H1 (cell line): ENCODE data around the gene DOP1A. TPM values are rescaled to one million over a fixed set of nuclear protein-coding genes. Genes with fewer than 3 reads are reported as not detected.

Experiments used
- CTCF ChIA-PET: fragments of 300-600 bp; sonication (Branson Sonifier 250); formaldehyde crosslinking; loops from one replicate; lab custom pipeline; 2021; ENCODE audit not compliant: partially characterized antibody; lab: Charles Lee
- POLR2A ChIA-PET: fragments of 300-600 bp; sonication (Branson Sonifier 250); formaldehyde crosslinking; loops from one replicate; lab custom pipeline; 2021; ENCODE audit warnings: inconsistent platforms; ENCODE audit not compliant: partially characterized antibody; lab: Charles Lee
- DNase-seq, 2 experiments: peaks; one replicate each; pipeline versions ENCODE4 v3.0.0 to v3.0.0-alpha.2; 2010 to 2022; ENCODE audit warnings: low spot score in 2 of 2, low read depth in 1 of 2, mixed read lengths in 1 of 2
- FAIRE-seq: peaks from 2 replicates; lab custom pipeline; 2011; peaks lifted over from hg19 to GRCh38; lab: Jason Lieb, UNC
- H2AFZ ChIP-seq: 2 replicates; pipeline ENCODE4 v1.8.1; 2012; ENCODE audit warnings: low read length, inconsistent platforms
- H2AK5ac ChIP-seq: 2 replicates; pipeline ENCODE4 v1.6.1; 2013; ENCODE audit warnings: low read depth, low read length
- H2BK120ac ChIP-seq: replicated peaks from 2 replicates; pipeline ENCODE3; 2013; ENCODE audit warnings: low read depth, low read length, inconsistent platforms
- H2BK12ac ChIP-seq: 2 replicates; pipeline ENCODE4 v1.6.1; 2013; ENCODE audit warnings: low read depth, low read length
- H2BK15ac ChIP-seq: 2 replicates; pipeline ENCODE4 v1.6.1; 2013; ENCODE audit warnings: low read length
- H2BK20ac ChIP-seq: 2 replicates; pipeline ENCODE4 v1.6.1; 2013; ENCODE audit warnings: low read length
- H2BK5ac ChIP-seq: 2 replicates; pipeline ENCODE4 v1.6.1; 2013; ENCODE audit warnings: low read depth, low read length
- H3K14ac ChIP-seq: 2 replicates; pipeline ENCODE4 v1.6.1; 2013; ENCODE audit warnings: inconsistent platforms; ENCODE audit not compliant: insufficient read length
- H3K18ac ChIP-seq: 2 replicates; pipeline ENCODE4 v1.6.1; 2013; ENCODE audit warnings: low read length; ENCODE audit errors: extremely low read depth
- H3K23ac ChIP-seq: 2 replicates; pipeline ENCODE4 v1.6.1; 2013; ENCODE audit warnings: inconsistent platforms; ENCODE audit not compliant: insufficient read length
- H3K23me2 ChIP-seq: 2 replicates; pipeline ENCODE4 v1.6.1; 2013; ENCODE audit warnings: low read depth, low read length
- H3K27ac ChIP-seq: 2 replicates; pipeline ENCODE4 v1.6.1; 2011; ENCODE audit warnings: low read depth, low read length, inconsistent platforms
- H3K27me3 ChIP-seq, 4 experiments: replicated peaks in 1 of 4; 1 replicate in 1 of 4; 2 replicates in 3 of 4; pipeline versions ENCODE4 v1.6.1 to v1.8.1; 2011 to 2013; ENCODE audit warnings: low read length in 3 of 4, mild to moderate bottlenecking in 3 of 4, inconsistent platforms in 2 of 4, mixed read lengths in 2 of 4, moderate library complexity in 1 of 4; ENCODE audit not compliant: control insufficient read depth in 3 of 4, insufficient read depth in 3 of 4; ENCODE audit errors: extremely low read depth in 1 of 4
- H3K36me3 ChIP-seq, 4 experiments: 2 replicates each; pipeline versions ENCODE4 v1.6.1 to v1.8.1; 2011 to 2013; ENCODE audit warnings: mild to moderate bottlenecking in 4 of 4, low read length in 3 of 4, moderate library complexity in 2 of 4, control low read depth in 1 of 4, inconsistent platforms in 1 of 4; ENCODE audit not compliant: insufficient read depth in 4 of 4, control insufficient read depth in 2 of 4
- H3K4ac ChIP-seq: replicated peaks from 2 replicates; pipeline ENCODE3; 2013; ENCODE audit warnings: low read length, low read depth, mixed read lengths, inconsistent platforms; ENCODE audit not compliant: insufficient read length
- H3K4me1 ChIP-seq, 4 experiments: replicated peaks in 1 of 4; 1 replicate in 1 of 4; 2 replicates in 3 of 4; pipeline versions ENCODE4 v1.6.1 to v1.8.1; 2011 to 2013; ENCODE audit warnings: low read length in 3 of 4, inconsistent platforms in 2 of 4, mixed read lengths in 1 of 4; ENCODE audit not compliant: insufficient read depth in 4 of 4, control insufficient read depth in 3 of 4
- H3K4me2 ChIP-seq, 2 experiments: 2 replicates each; pipeline versions ENCODE4 v1.6.1 to v1.8.1; 2011 to 2013; ENCODE audit warnings: low read depth in 2 of 2, low read length in 2 of 2, control low read depth in 1 of 2, inconsistent platforms in 1 of 2, mild to moderate bottlenecking in 1 of 2; ENCODE audit not compliant: insufficient read depth in 1 of 2
- H3K4me3 ChIP-seq, 4 experiments: fragments of 200-600, 300-600 bp in 1 of 4; sonication (generic), shearing (Covaris generic), sonication (Bioruptor Twin) in 1 of 4; 2 replicates each; pipeline versions ENCODE4 v1.5.1 to v1.8.1; 2011 to 2016; ENCODE audit warnings: low read length in 4 of 4, low read depth in 3 of 4, control low read depth in 2 of 4, inconsistent platforms in 2 of 4, mild to moderate bottlenecking in 2 of 4, mixed read lengths in 1 of 4, moderate library complexity in 1 of 4; ENCODE audit not compliant: insufficient read depth in 2 of 4; ENCODE audit errors: extremely low read depth in 1 of 4
- H3K56ac ChIP-seq: replicated peaks from 2 replicates; pipeline ENCODE3; 2013; ENCODE audit warnings: low read depth, mild to moderate bottlenecking, mixed read lengths, low read length, inconsistent platforms; ENCODE audit not compliant: insufficient read length
- H3K79me1 ChIP-seq: 2 replicates; pipeline ENCODE4 v1.6.1; 2013; ENCODE audit warnings: low read depth, low read length, control low read depth
- H3K79me2 ChIP-seq, 2 experiments: 2 replicates each; pipeline versions ENCODE4 v1.6.1 to v1.8.1; 2012 to 2013; ENCODE audit warnings: low read length in 2 of 2, mild to moderate bottlenecking in 2 of 2, inconsistent platforms in 1 of 2; ENCODE audit not compliant: insufficient read depth in 2 of 2, control insufficient read depth in 1 of 2
- H3K9ac ChIP-seq, 4 experiments: replicated peaks in 1 of 4; 1 replicate in 1 of 4; 2 replicates in 3 of 4; pipeline versions ENCODE4 v1.6.1 to v1.8.1; 2011 to 2013; ENCODE audit warnings: low read depth in 3 of 4, low read length in 3 of 4, control low read depth in 2 of 4, mild to moderate bottlenecking in 2 of 4, moderate library complexity in 2 of 4, inconsistent platforms in 1 of 4; ENCODE audit errors: extremely low read depth in 1 of 4
- H3K9me3 ChIP-seq, 2 experiments: 2 replicates each; pipeline versions ENCODE4 v1.6.1 to v1.8.1; 2012 to 2013; ENCODE audit warnings: mild to moderate bottlenecking in 2 of 2, moderate library complexity in 2 of 2, control low read depth in 1 of 2, inconsistent platforms in 1 of 2, low read depth in 1 of 2, low read length in 1 of 2, mixed read lengths in 1 of 2; ENCODE audit not compliant: insufficient read depth in 2 of 2
- H4K20me1 ChIP-seq, 2 experiments: replicated peaks in 1 of 2; 2 replicates each; pipeline versions ENCODE3 to v1.8.1; 2011 to 2013; ENCODE audit warnings: inconsistent platforms in 2 of 2, low read length in 2 of 2, mild to moderate bottlenecking in 1 of 2; ENCODE audit not compliant: insufficient read depth in 2 of 2, control insufficient read depth in 1 of 2
- H4K5ac ChIP-seq: 2 replicates; pipeline ENCODE4 v1.6.1; 2013; ENCODE audit warnings: low read length, low read depth, mixed read lengths, inconsistent platforms; ENCODE audit not compliant: insufficient read length
- H4K8ac ChIP-seq: 2 replicates; pipeline ENCODE4 v1.8.0; 2013; ENCODE audit warnings: mild to moderate bottlenecking, moderate library complexity, low read length, inconsistent platforms; ENCODE audit not compliant: insufficient read depth; ENCODE audit errors: extremely low read depth
- H4K91ac ChIP-seq: replicated peaks from 2 replicates; pipeline ENCODE3; 2013; ENCODE audit warnings: low read length, mixed read lengths, inconsistent platforms; ENCODE audit not compliant: insufficient read length
- FOSL1 ChIP-seq: IDR thresholded peaks from 2 replicates; pipeline ENCODE4 v1.6.1; 2011; ENCODE audit warnings: mild to moderate bottlenecking, low read depth, low read length, moderate library complexity; ENCODE audit not compliant: insufficient read depth
- GABPA ChIP-seq: IDR thresholded peaks from 2 replicates; pipeline ENCODE4 v1.6.1; 2011; ENCODE audit warnings: mild to moderate bottlenecking, low read length, moderate library complexity, borderline replicate concordance; ENCODE audit not compliant: insufficient read depth
- GTF2F1 ChIP-seq: IDR thresholded peaks from 2 replicates; pipeline ENCODE4 v1.6.1; 2012; ENCODE audit warnings: low read depth, low read length, improper control_type of control experiment, borderline replicate concordance
- HDAC2 ChIP-seq, 2 experiments: fragments of 300-600 bp in 1 of 2; sonication (generic) in 1 of 2; IDR thresholded peaks; 2 replicates each; pipeline ENCODE4 v1.6.1; 2011 to 2012; ENCODE audit warnings: low read depth in 2 of 2, low read length in 2 of 2, mild to moderate bottlenecking in 2 of 2, moderate library complexity in 2 of 2, borderline replicate concordance in 1 of 2, inconsistent platforms in 1 of 2
- KDM1A ChIP-seq: fragments of 200-600, 300-600 bp; sonication (generic); IDR thresholded peaks from 2 replicates; pipeline ENCODE4 v1.7.1; 2016; ENCODE audit warnings: mild to moderate bottlenecking, low read length, borderline replicate concordance
- KDM4A ChIP-seq: IDR thresholded peaks from one replicate; pipeline ENCODE4 v1.7.1; 2012; ENCODE audit warnings: low read depth, mild to moderate bottlenecking, moderate library complexity, low read length, inconsistent platforms; ENCODE audit not compliant: severe bottlenecking
- KDM5A ChIP-seq: fragments of 200-600 bp; IDR thresholded peaks from 2 replicates; pipeline ENCODE4 v1.7.1; 2012; ENCODE audit warnings: mild to moderate bottlenecking, low read length, inconsistent platforms, mixed read lengths
- MAFK ChIP-seq: IDR thresholded peaks from 2 replicates; pipeline ENCODE4 v1.6.1; 2012; ENCODE audit warnings: low read depth, mild to moderate bottlenecking, improper control_type of control experiment, low read length
- POU5F1 ChIP-seq: IDR thresholded peaks from 2 replicates; pipeline ENCODE4 v1.6.1; 2011; ENCODE audit warnings: low read depth, mild to moderate bottlenecking, low read length, moderate library complexity
- SP1 ChIP-seq: IDR thresholded peaks from 2 replicates; pipeline ENCODE4 v1.6.1; 2011; ENCODE audit warnings: low read depth, low read length
- TAF7 ChIP-seq: optimal IDR thresholded peaks from 2 replicates; pipeline ENCODE3; 2011; ENCODE audit warnings: low read depth, mild to moderate bottlenecking, inconsistent platforms, low read length, moderate library complexity, borderline replicate concordance
- TBP ChIP-seq: IDR thresholded peaks from 2 replicates; pipeline ENCODE4 v1.6.1; 2011; ENCODE audit warnings: low read depth, low read length, improper control_type of control experiment
- TCF12 ChIP-seq: IDR thresholded peaks from 2 replicates; pipeline ENCODE4 v1.6.1; 2011; ENCODE audit warnings: low read depth, mild to moderate bottlenecking, low read length
- WGBS, 2 experiments: shearing (Covaris generic) in 1 of 2; methylation state at CpG; one replicate each; pipeline versions ENCODE4 v1.1.6 to v1.1.7; 2013 to 2015; ENCODE audit warnings: low lambda C conversion rate in 2 of 2, mixed read lengths in 2 of 2, inconsistent platforms in 1 of 2, low coverage in 1 of 2, missing lambda C conversion rate in 1 of 2; ENCODE audit not compliant: insufficient replicate concordance in 2 of 2, insufficient coverage in 1 of 2, insufficient read length in 1 of 2; ENCODE audit errors: extremely low coverage in 1 of 2, missing lambda C conversion rate in 1 of 2; 5-methylcytosine and 5-hydroxymethylcytosine counted together
- polyA plus RNA-seq, 7 experiments: library from polyadenylated mRNA; depleted of rRNA in 3 of 7; stranded (reverse) in 5 of 7; unstranded in 2 of 7; fragments of >200 nt in 5 of 7; fragments of 200-250 nt in 2 of 7; gene quantifications; 1 replicate in 5 of 7; 2 replicates in 1 of 7; 4 replicates in 1 of 7; pipeline versions ENCODE4 v1.2.1 to v1.2.3, GENCODE V29; 2011 to 2013; ENCODE audit warnings: missing spikeins in 2 of 7, mixed read lengths in 2 of 7
- total RNA-seq: library from RNA; stranded (reverse); fragmentation: NEBNext Ultra II Directional; extraction: Animal tissue kit (Norgen Biotek cat#: 25700); gene quantifications from 2 replicates; pipeline ENCODE4 v1.2.1, GENCODE V29; 2021

DOP1A gene
- total and polyA plus RNA-seq, 2 of the 8 experiments (the other 6 are each of a cell fraction or from before 2014, with no cell fraction given), result 7.5 to 14.7 TPM

GRCh38 chr6:83153883-83154521, 86.5 kb downstream of the DOP1A start:
- H4K5ac ChIP-seq, result no peak overlapping the region
- no peak overlapping the region for H2BK120ac ChIP-seq
- no peak overlapping the region for H4K91ac ChIP-seq
- no peaks in the 10 kb centered on the region for H3K79me2 ChIP-seq
- 91% methylated on average over 4 of the region's 4 CpGs; no CpG with 5 or more reads in 1 of the 2 experiments for WGBS, 2 experiments
- no peak overlapping the region for H3K4me2 ChIP-seq
- peaks cover 0 to 48% (median 12%) of the 10 kb centered on the region in 4 experiments; a peak in 5 of 8 replicates for H3K36me3 ChIP-seq
- no peak overlapping the region for H2BK15ac ChIP-seq
- H3K79me1 ChIP-seq, result no peaks in the 10 kb centered on the region
- H3K9ac ChIP-seq, result no peak overlapping the region
- no peak overlapping the region for H3K4ac ChIP-seq
- no peaks in the 10 kb centered on the region for H3K23me2 ChIP-seq
- ChIA-PET POLR2A (interaction anchor here (0.5 to 1.0 kb wide), 2 partner anchors 13 to 19 kb away, joined by 3 read pairs; no protein-coding TSS in a partner anchor), CTCF (interaction anchor here (1.1 to 1.6 kb wide), 3 partner anchors 11 to 88 kb away, joined by 3 to 7 read pairs (median 5); partner anchors contain the start of gene UBE3D)
- no peak for DNase-seq
- H3K14ac ChIP-seq, result no peak overlapping the region
- no peak overlapping the region for H3K27ac ChIP-seq
- no peak overlapping the region for H3K18ac ChIP-seq
- no peak for FAIRE-seq
- H3K9me3 ChIP-seq, result no peaks in the 10 kb centered on the region
- H2BK5ac ChIP-seq, result no peak overlapping the region
- H4K8ac ChIP-seq, result no peak overlapping the region
- H2BK12ac ChIP-seq, result no peak overlapping the region
- H2AFZ ChIP-seq, result no peak overlapping the region
- TF ChIP-seq GTF2F1, result no peak
- TF ChIP-seq TCF12, result no peak
- TF ChIP-seq HDAC2 (IDR thresholded peaks at IDR 0.05; ENCODE audit: borderline replicate concordance in 1 of 2, low read depth in 2 of 2, low read length in 2 of 2), result no peak
- no peak for TF ChIP-seq GABPA
- TF ChIP-seq KDM1A, result no peak
- no peak for TF ChIP-seq MAFK
- TF ChIP-seq TBP, result no peak
- TF ChIP-seq KDM5A, result no peak
- TF ChIP-seq SP1, result no peak
- TF ChIP-seq POU5F1, result no peak
- TF ChIP-seq FOSL1, result no peak
- no peak for TF ChIP-seq KDM4A
- no peak for TF ChIP-seq TAF7
- H3K4me1 ChIP-seq, result no peaks in the 10 kb centered on the region
- H3K23ac ChIP-seq, result no peak overlapping the region
- H4K20me1 ChIP-seq, result peaks cover 0 to 3% of the 10 kb centered on the region in 2 experiments
- H2AK5ac ChIP-seq, result no peak overlapping the region
- H3K27me3 ChIP-seq, result peaks cover 0 to 1% (median 0%) of the 10 kb centered on the region in 4 experiments; a peak in 1 of 7 replicates
- no peak overlapping the region for H2BK20ac ChIP-seq
- H3K56ac ChIP-seq, result no peak overlapping the region
- H3K4me3 ChIP-seq, result no peak overlapping the region
